ENCODE measurements around the gene RPS10. TPM values are rescaled to one million over a fixed set of nuclear protein-coding genes. Genes with fewer than 3 reads are reported as not detected.

RPS10 gene
- total and polyA plus RNA-seq, 2 experiments from 2014 or later, result 1,755 to 2,175 TPM

DNA sequence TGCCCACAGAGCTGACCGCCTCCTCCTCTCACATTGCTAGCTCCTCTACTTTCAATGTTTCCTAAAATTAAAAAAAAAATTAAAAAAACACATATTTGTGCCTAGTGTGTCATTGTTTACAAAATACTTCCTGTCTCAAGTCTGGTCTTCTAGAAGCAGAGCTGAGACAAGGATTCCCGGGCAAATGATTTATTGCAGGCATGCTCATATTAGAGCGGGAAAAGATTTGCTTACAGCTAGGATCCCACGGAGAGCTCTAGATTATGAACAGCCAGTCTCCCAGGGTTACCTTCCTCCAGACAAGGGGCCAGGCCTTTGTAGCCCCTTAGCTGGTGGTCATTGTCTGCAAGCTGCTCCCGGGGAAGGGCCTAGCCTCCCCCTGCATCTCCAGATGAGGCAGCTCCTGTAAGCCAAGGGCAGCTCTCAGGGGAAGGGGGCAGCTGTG, 49.4 kb upstream of the RPS10 start:
- H3K27me3 ChIP-seq (ENCODE audit: insufficient read depth), result no peaks in the 10 kb centered on the region
- no peaks in the 10 kb centered on the region; the same call in 1 of the 2 replicates for H3K79me2 ChIP-seq (replicated peaks; ENCODE audit: insufficient read depth)
- no peak overlapping the region for H3K4me2 ChIP-seq
- H4K20me1 ChIP-seq (replicated peaks; ENCODE audit: insufficient read depth), result no peaks in the 10 kb centered on the region
- ATAC-seq (peak; percentile 77), DNase-seq (ENCODE audit: low spot score) (no peak)
- Mint-ChIP-seq H3K9me3 (peaks cover 10% of the 10 kb centered on the region), H3K36me3 (ENCODE audit: low read depth) (peaks cover 9% of the 10 kb centered on the region; the same call in 1 of the 3 replicates), H3K27me3 (ENCODE audit: insufficient read depth, low read depth, poor library complexity) (peaks cover 7% of the 10 kb centered on the region), H3K4me3 (no peak overlapping the region), H3K4me1 (peaks cover 3% of the 10 kb centered on the region), H3K27ac (no peak overlapping the region)
- no peak overlapping the region for H3K27ac ChIP-seq (ENCODE audit: low read depth)
- H3F3A ChIP-seq (replicated peaks; ENCODE audit: low read depth), result no peaks in the 10 kb centered on the region
- H3K9me2 ChIP-seq (ENCODE audit: insufficient read depth), result no peaks in the 10 kb centered on the region
- no peaks in the 10 kb centered on the region for H3K36me3 ChIP-seq (ENCODE audit: insufficient read depth)
- no peak overlapping the region for H2AFZ ChIP-seq
- TF ChIP-seq REST (IDR thresholded peaks at IDR 0.05; ENCODE audit: unreplicated experiment) (no peak), ZNF114 (CRISPR knock-in tag; IDR thresholded peaks at IDR 0.05) (no peak), ETS1 (IDR thresholded peaks at IDR 0.05) (no peak), NANOG (IDR thresholded peaks at IDR 0.05; ENCODE audit: borderline replicate concordance) (no peak), ZNF331 (CRISPR knock-in tag; IDR thresholded peaks at IDR 0.05; ENCODE audit: low read depth) (no peak), JUNB (IDR thresholded peaks at IDR 0.05; ENCODE audit: unreplicated experiment) (no peak), STAT1 (IDR thresholded peaks at IDR 0.05; ENCODE audit: unreplicated experiment) (no peak), EZH2 (IDR thresholded peaks at IDR 0.05; ENCODE audit: low read depth, unreplicated experiment) (no peak), POLR2AphosphoS5 (IDR thresholded peaks at IDR 0.05; ENCODE audit: low read depth) (no peak), CREB1 (CRISPR knock-in tag; IDR thresholded peaks at IDR 0.05; ENCODE audit: low read depth) (no peak), EZH2phosphoT487 (IDR thresholded peaks at IDR 0.05; ENCODE audit: unreplicated experiment) (no peak)
- TF ChIP-seq, protein P1, sequence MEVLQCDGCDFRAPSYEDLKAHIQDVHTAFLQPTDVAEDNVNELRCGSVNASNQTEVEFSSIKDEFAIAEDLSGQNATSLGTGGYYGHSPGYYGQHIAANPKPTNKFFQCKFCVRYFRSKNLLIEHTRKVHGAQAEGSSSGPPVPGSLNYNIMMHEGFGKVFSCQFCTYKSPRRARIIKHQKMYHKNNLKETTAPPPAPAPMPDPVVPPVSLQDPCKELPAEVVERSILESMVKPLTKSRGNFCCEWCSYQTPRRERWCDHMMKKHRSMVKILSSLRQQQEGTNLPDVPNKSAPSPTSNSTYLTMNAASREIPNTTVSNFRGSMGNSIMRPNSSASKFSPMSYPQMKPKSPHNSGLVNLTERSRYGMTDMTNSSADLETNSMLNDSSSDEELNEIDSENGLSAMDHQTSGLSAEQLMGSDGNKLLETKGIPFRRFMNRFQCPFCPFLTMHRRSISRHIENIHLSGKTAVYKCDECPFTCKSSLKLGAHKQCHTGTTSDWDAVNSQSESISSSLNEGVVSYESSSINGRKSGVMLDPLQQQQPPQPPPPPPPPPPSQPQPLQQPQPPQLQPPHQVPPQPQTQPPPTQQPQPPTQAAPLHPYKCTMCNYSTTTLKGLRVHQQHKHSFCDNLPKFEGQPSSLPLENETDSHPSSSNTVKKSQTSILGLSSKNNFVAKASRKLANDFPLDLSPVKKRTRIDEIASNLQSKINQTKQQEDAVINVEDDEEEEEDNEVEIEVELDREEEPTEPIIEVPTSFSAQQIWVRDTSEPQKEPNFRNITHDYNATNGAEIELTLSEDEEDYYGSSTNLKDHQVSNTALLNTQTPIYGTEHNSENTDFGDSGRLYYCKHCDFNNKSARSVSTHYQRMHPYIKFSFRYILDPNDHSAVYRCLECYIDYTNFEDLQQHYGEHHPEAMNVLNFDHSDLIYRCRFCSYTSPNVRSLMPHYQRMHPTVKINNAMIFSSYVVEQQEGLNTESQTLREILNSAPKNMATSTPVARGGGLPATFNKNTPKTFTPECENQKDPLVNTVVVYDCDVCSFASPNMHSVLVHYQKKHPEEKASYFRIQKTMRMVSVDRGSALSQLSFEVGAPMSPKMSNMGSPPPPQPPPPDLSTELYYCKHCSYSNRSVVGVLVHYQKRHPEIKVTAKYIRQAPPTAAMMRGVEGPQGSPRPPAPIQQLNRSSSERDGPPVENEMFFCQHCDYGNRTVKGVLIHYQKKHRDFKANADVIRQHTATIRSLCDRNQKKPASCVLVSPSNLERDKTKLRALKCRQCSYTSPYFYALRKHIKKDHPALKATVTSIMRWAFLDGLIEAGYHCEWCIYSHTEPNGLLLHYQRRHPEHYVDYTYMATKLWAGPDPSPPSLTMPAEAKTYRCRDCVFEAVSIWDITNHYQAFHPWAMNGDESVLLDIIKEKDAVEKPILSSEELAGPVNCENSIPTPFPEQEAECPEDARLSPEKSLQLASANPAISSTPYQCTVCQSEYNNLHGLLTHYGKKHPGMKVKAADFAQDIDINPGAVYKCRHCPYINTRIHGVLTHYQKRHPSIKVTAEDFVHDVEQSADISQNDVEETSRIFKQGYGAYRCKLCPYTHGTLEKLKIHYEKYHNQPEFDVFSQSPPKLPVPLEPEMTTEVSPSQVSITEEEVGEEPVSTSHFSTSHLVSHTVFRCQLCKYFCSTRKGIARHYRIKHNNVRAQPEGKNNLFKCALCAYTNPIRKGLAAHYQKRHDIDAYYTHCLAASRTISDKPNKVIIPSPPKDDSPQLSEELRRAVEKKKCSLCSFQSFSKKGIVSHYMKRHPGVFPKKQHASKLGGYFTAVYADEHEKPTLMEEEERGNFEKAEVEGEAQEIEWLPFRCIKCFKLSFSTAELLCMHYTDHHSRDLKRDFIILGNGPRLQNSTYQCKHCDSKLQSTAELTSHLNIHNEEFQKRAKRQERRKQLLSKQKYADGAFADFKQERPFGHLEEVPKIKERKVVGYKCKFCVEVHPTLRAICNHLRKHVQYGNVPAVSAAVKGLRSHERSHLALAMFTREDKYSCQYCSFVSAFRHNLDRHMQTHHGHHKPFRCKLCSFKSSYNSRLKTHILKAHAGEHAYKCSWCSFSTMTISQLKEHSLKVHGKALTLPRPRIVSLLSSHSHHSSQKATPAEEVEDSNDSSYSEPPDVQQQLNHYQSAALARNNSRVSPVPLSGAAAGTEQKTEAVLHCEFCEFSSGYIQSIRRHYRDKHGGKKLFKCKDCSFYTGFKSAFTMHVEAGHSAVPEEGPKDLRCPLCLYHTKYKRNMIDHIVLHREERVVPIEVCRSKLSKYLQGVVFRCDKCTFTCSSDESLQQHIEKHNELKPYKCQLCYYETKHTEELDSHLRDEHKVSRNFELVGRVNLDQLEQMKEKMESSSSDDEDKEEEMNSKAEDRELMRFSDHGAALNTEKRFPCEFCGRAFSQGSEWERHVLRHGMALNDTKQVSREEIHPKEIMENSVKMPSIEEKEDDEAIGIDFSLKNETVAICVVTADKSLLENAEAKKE (CRISPR knock-in tag; IDR thresholded peaks at IDR 0.05), result no peak
- TF ChIP-seq, protein P2, sequence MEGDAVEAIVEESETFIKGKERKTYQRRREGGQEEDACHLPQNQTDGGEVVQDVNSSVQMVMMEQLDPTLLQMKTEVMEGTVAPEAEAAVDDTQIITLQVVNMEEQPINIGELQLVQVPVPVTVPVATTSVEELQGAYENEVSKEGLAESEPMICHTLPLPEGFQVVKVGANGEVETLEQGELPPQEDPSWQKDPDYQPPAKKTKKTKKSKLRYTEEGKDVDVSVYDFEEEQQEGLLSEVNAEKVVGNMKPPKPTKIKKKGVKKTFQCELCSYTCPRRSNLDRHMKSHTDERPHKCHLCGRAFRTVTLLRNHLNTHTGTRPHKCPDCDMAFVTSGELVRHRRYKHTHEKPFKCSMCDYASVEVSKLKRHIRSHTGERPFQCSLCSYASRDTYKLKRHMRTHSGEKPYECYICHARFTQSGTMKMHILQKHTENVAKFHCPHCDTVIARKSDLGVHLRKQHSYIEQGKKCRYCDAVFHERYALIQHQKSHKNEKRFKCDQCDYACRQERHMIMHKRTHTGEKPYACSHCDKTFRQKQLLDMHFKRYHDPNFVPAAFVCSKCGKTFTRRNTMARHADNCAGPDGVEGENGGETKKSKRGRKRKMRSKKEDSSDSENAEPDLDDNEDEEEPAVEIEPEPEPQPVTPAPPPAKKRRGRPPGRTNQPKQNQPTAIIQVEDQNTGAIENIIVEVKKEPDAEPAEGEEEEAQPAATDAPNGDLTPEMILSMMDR (conservative IDR thresholded peaks at IDR 0.05; ENCODE audit: low read depth in 2 of 2), result no peak
- no peak overlapping the region for H3K4me3 ChIP-seq
- H3K4me1 ChIP-seq (ENCODE audit: insufficient read depth), result no peaks in the 10 kb centered on the region; the same call in 1 of the 2 replicates

Data from GM23338 (cell line).